ENCODE results near the gene DCLK1. TPM values are rescaled to one million over a fixed set of nuclear protein-coding genes. Genes with fewer than 3 reads are reported as not detected.

The DCLK1 gene
- total and polyA plus RNA-seq, 2 experiments from 2014 or later: 0.48 to 0.65 TPM

DNA sequence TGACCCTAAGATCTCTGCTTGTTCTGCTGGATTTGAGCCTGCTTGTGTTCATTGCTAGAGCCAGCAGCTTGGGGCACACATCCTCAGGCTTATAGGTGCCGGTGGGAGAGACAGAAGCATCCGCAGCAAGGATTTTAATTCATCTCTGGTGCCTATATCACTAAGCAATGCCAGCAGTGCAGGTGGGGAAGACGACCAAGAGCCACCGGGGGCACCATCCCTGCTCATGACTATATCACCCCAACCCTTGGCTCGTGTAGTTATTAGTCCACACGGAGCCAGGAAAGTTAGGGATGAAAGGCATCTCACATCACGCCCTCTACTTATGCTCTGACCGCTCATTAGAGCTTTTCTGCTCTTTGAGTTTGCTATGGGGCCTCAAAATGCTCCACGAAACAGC, 298.2 kb downstream of the DCLK1 start:
- no peaks in the 10 kb centered on the region for H3K9me2 ChIP-seq (ENCODE audit: insufficient read depth)
- H4K20me1 ChIP-seq (ENCODE audit: insufficient read depth): no peaks in the 10 kb centered on the region
- no peaks in the 10 kb centered on the region for H3K36me3 ChIP-seq (ENCODE audit: low read depth)
- no peak overlapping the region for H3K27ac ChIP-seq
- no peak for DNase-seq
- 78 to 88% methylated on average over 9 of the region's 9 CpGs for WGBS, 2 experiments (ENCODE audit: low coverage in 1 of 2, low lambda C conversion rate in 2 of 2, missing lambda C conversion rate in 2 of 2)
- no peak overlapping the region for H3K9ac ChIP-seq
- no peaks in the 10 kb centered on the region for H3K79me2 ChIP-seq (ENCODE audit: insufficient read depth)
- H2AFZ ChIP-seq: no peak overlapping the region
- H3F3A ChIP-seq (ENCODE audit: insufficient read depth): peaks cover 2% of the 10 kb centered on the region; the same call in 1 of the 2 replicates
- no peak overlapping the region for H3K4me3 ChIP-seq
- H3K4me2 ChIP-seq (ENCODE audit: unreplicated experiment): no peak overlapping the region
- no peak for TF ChIP-seq EZH2phosphoT487 (IDR thresholded peaks at IDR 0.05; ENCODE audit: insufficient read depth, low read depth)
- no peak for TF ChIP-seq EZH2 (IDR thresholded peaks at IDR 0.05; ENCODE audit: insufficient read depth, poor library complexity, severe bottlenecking)
- no peaks in the 10 kb centered on the region for H3K27me3 ChIP-seq (replicated peaks; ENCODE audit: insufficient read depth)
- peaks cover 11% of the 10 kb centered on the region for H3K4me1 ChIP-seq (ENCODE audit: insufficient read depth)
- in situ Hi-C loops (cut with MboI): no loop called here
- no peaks in the 10 kb centered on the region for H3K9me3 ChIP-seq (ENCODE audit: low read depth)

DNA sequence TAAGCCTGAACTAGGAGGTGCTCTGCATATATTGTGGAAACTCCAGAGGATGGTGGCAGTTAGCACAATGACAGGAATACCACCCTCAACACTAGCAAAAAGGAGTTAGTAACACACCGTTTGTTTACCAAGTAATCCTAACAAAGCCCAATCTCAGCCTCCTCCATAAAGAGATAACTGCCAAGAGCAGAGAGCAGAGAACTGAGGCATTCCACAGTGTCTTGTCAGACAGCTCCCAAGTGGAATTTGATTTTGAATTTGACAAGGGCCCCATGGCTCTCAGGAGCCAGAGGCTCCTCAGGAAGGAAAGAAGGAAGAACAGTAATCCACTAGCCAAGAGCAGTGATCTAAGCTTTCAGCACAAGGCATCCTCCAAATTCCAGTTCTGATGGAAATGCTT, 298.6 kb downstream of the DCLK1 start:
- in situ Hi-C loops (cut with MboI): no loop called here
- H4K20me1 ChIP-seq (ENCODE audit: insufficient read depth): no peaks in the 10 kb centered on the region
- DNase-seq: no peak
- no peak for TF ChIP-seq EZH2phosphoT487 (IDR thresholded peaks at IDR 0.05; ENCODE audit: insufficient read depth, low read depth)
- TF ChIP-seq EZH2 (IDR thresholded peaks at IDR 0.05; ENCODE audit: insufficient read depth, poor library complexity, severe bottlenecking): no peak
- no peaks in the 10 kb centered on the region for H3K27me3 ChIP-seq (replicated peaks; ENCODE audit: insufficient read depth)
- H3K9me2 ChIP-seq (ENCODE audit: insufficient read depth): no peaks in the 10 kb centered on the region
- H3K9me3 ChIP-seq (ENCODE audit: low read depth): no peaks in the 10 kb centered on the region
- no peak overlapping the region for H2AFZ ChIP-seq
- peaks cover 6% of the 10 kb centered on the region; the same call in 1 of the 2 replicates for H3K4me1 ChIP-seq (ENCODE audit: insufficient read depth)
- H3K36me3 ChIP-seq (ENCODE audit: low read depth): no peaks in the 10 kb centered on the region
- 90 to 100% methylated on average over 1 of the region's 1 CpG for WGBS, 2 experiments (ENCODE audit: low coverage in 1 of 2, low lambda C conversion rate in 2 of 2, missing lambda C conversion rate in 2 of 2)
- H3K27ac ChIP-seq: no peak overlapping the region
- no peak overlapping the region for H3K9ac ChIP-seq
- no peak overlapping the region for H3K4me2 ChIP-seq (ENCODE audit: unreplicated experiment)
- no peaks in the 10 kb centered on the region for H3F3A ChIP-seq (ENCODE audit: insufficient read depth)
- no peaks in the 10 kb centered on the region for H3K79me2 ChIP-seq (ENCODE audit: insufficient read depth)
- H3K4me3 ChIP-seq: no peak overlapping the region

DNA sequence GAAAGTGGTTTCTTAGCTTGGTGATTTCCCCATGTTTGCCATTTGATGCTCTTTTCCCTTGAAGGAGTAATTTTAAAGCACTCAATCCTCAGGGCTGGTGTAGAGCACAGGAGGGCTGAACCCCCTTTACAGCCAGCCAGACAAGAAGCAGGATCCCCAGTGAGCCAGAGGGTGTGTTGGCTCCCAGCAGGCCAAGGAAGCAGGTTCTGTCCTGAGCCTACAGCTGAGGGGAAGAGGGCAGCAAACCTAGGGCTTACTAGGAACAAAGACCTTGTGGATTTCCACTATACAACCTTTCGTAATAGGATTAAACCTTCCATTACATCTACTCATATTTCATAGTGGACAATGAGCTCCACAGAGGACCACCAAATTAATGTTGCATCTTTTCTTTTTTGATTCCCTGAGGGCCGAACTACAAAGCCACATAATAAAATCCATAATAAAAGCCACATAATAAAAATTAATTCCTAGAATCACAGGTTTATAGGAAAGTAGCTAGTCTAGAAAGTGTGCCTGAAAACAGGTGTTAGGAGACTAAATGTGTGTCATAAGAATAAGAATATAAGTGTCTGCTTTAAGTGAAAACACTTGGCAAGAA, 300.2 kb downstream of the DCLK1 start:
- Histone ChIP-seq H3K4me2 (ENCODE audit: unreplicated experiment) (no peak overlapping the region), H2AFZ (no peak overlapping the region)

GRCh38 chr13:35826626-35827254, 304.4 kb downstream of the DCLK1 start:
- Histone ChIP-seq H3K4me3 (no peak overlapping the region), H2AFZ (no peak overlapping the region), H3K27me3 (replicated peaks; ENCODE audit: insufficient read depth) (no peaks in the 10 kb centered on the region), H3K27ac (no peak overlapping the region), H3K36me3 (ENCODE audit: low read depth) (no peaks in the 10 kb centered on the region), H4K20me1 (ENCODE audit: insufficient read depth) (no peaks in the 10 kb centered on the region), H3K9me3 (ENCODE audit: low read depth) (no peaks in the 10 kb centered on the region), H3K9me2 (ENCODE audit: insufficient read depth) (no peaks in the 10 kb centered on the region), H3K79me2 (ENCODE audit: insufficient read depth) (no peaks in the 10 kb centered on the region), H3K9ac (no peak overlapping the region), H3K4me2 (ENCODE audit: unreplicated experiment) (no peak overlapping the region), H3F3A (ENCODE audit: insufficient read depth) (no peaks in the 10 kb centered on the region), H3K4me1 (ENCODE audit: insufficient read depth) (no peaks in the 10 kb centered on the region)
- WGBS, 2 experiments (ENCODE audit: low coverage in 1 of 2, low lambda C conversion rate in 2 of 2, missing lambda C conversion rate in 2 of 2): 66 to 73% methylated on average over 10 of the region's 10 CpGs
- TF ChIP-seq EZH2 (IDR thresholded peaks at IDR 0.05; ENCODE audit: insufficient read depth, poor library complexity, severe bottlenecking) (no peak), EZH2phosphoT487 (IDR thresholded peaks at IDR 0.05; ENCODE audit: insufficient read depth, low read depth) (no peak)
- DNase-seq: no peak
- in situ Hi-C loops (cut with MboI): no loop called here

More for the DNA sequence above, 300.2 kb downstream of the DCLK1 start:
- in situ Hi-C loops (cut with MboI): no loop called here
- H3K36me3 ChIP-seq (ENCODE audit: low read depth): no peaks in the 10 kb centered on the region
- H3K27ac ChIP-seq: no peak overlapping the region
- 0 out of 2 replicates have a peak, but pooled peaks cover 6% of the 10 kb centered on the region for H3K4me1 ChIP-seq (ENCODE audit: insufficient read depth)
- no peaks in the 10 kb centered on the region for H3K27me3 ChIP-seq (replicated peaks; ENCODE audit: insufficient read depth)
- no peaks in the 10 kb centered on the region for H3F3A ChIP-seq (ENCODE audit: insufficient read depth)
- TF ChIP-seq EZH2phosphoT487 (IDR thresholded peaks at IDR 0.05; ENCODE audit: insufficient read depth, low read depth) (no peak), EZH2 (IDR thresholded peaks at IDR 0.05; ENCODE audit: insufficient read depth, poor library complexity, severe bottlenecking) (no peak)
- no peaks in the 10 kb centered on the region for H3K9me3 ChIP-seq (ENCODE audit: low read depth)
- no peak for DNase-seq
- H3K9ac ChIP-seq: no peak overlapping the region
- H3K4me3 ChIP-seq: no peak overlapping the region
- 93 to 98% methylated on average over 2 of the region's 2 CpGs for WGBS, 2 experiments (ENCODE audit: low coverage in 1 of 2, low lambda C conversion rate in 2 of 2, missing lambda C conversion rate in 2 of 2)
- H3K79me2 ChIP-seq (ENCODE audit: insufficient read depth): no peaks in the 10 kb centered on the region
- no peaks in the 10 kb centered on the region for H4K20me1 ChIP-seq (ENCODE audit: insufficient read depth)
- H3K9me2 ChIP-seq (ENCODE audit: insufficient read depth): no peaks in the 10 kb centered on the region
